Spleen (tissue), 3 donors: ENCODE data around the gene SLC39A8.

ENCODE experiments used
- POLR2A ChIP-seq, 3 donors: fragments of 450-650 bp; IDR thresholded peaks; one replicate each; pipeline ENCODE4 v1.5.1; 2017; ENCODE audit warnings: antibody characterized with exemption in 3 of 3, mild to moderate bottlenecking in 1 of 3
- POLR2AphosphoS5 ChIP-seq, 3 donors: sonication (generic); formaldehyde crosslinking; IDR thresholded peaks; one replicate each; pipeline ENCODE4 v1.5.1; 2017; ENCODE audit warnings: antibody characterized with exemption in 3 of 3

- no peak for TF ChIP-seq POLR2A (IDR thresholded peaks at IDR 0.05)
- no peak for TF ChIP-seq POLR2AphosphoS5 (IDR thresholded peaks at IDR 0.05)
These were observed 73.0 kb downstream of the SLC39A8 start for GRCh38 chr4:102272318-102272717.
